ENCODE results near the gene GPR61.
A peak's percentile ranks its signal among the peaks of the same experiment; 100 is the strongest.

Gene GPR61

GRCh38 chr1:109539676-109540075 lies at the start of gene GPR61:
Gene GPR61 (plus strand): TSS chr1:109539872. CDS start chr1:109543023, 3,151 bp downstream.
- Histone ChIP-seq H3K9ac (ENCODE audit: low read depth, low read length) (no peak within 1 kb of the TSS), H3K4me3 (ENCODE audit: low read length) (peak within 1 kb of the TSS; percentile 25; the same call in 1 of the 2 replicates), H3K36me3 (ENCODE audit: insufficient read depth, low read depth, low read length) (no peaks in the 10 kb centered on the region), H3K4me1 (ENCODE audit: insufficient read depth, low read length) (no peaks in the 10 kb centered on the region), H3K27ac (ENCODE audit: low read length) (no peak within 1 kb of the TSS), H3K27me3 (ENCODE audit: insufficient read depth, low read length) (no peaks in the 10 kb centered on the region; the same call in 1 of the 2 replicates), H3K9me3 (ENCODE audit: insufficient read depth, low read depth, low read length) (no peaks in the 10 kb centered on the region)

GRCh38 chr1:109490029-109490933 lies 49.4 kb upstream of the GPR61 start:
- no peaks in the 10 kb centered on the region for H3K9me3 ChIP-seq (ENCODE audit: insufficient read depth, low read depth, low read length)
- no peaks in the 10 kb centered on the region for H3K27me3 ChIP-seq (ENCODE audit: insufficient read depth, low read length)
- H3K36me3 ChIP-seq (ENCODE audit: insufficient read depth, low read depth, low read length), result peaks cover 26% of the 10 kb centered on the region
- no peak overlapping the region for H3K9ac ChIP-seq (ENCODE audit: low read depth, low read length)
- H3K27ac ChIP-seq (ENCODE audit: low read length), result no peak overlapping the region
- no peak overlapping the region for H3K4me3 ChIP-seq (ENCODE audit: low read length)
- H3K4me1 ChIP-seq (ENCODE audit: insufficient read depth, low read length), result peaks cover 3% of the 10 kb centered on the region; the same call in 1 of the 2 replicates

GRCh38 chr1:109490934-109491302 lies 48.8 kb upstream of the GPR61 start:
- Histone ChIP-seq H3K27me3 (ENCODE audit: insufficient read depth, low read length) (no peaks in the 10 kb centered on the region), H3K9me3 (ENCODE audit: insufficient read depth, low read depth, low read length) (no peaks in the 10 kb centered on the region), H3K27ac (ENCODE audit: low read length) (no peak overlapping the region), H3K9ac (ENCODE audit: low read depth, low read length) (no peak overlapping the region), H3K4me3 (ENCODE audit: low read length) (no peak overlapping the region), H3K4me1 (ENCODE audit: insufficient read depth, low read length) (no peaks in the 10 kb centered on the region), H3K36me3 (ENCODE audit: insufficient read depth, low read depth, low read length) (peaks cover 26% of the 10 kb centered on the region)

GRCh38 chr1:109491372-109491771 lies 48.3 kb upstream of the GPR61 start:
- no peaks in the 10 kb centered on the region for H3K27me3 ChIP-seq (ENCODE audit: insufficient read depth, low read length)
- no peaks in the 10 kb centered on the region for H3K4me1 ChIP-seq (ENCODE audit: insufficient read depth, low read length)
- no peak overlapping the region for H3K9ac ChIP-seq (ENCODE audit: low read depth, low read length)
- no peak overlapping the region for H3K27ac ChIP-seq (ENCODE audit: low read length)
- no peaks in the 10 kb centered on the region for H3K9me3 ChIP-seq (ENCODE audit: insufficient read depth, low read depth, low read length)
- H3K36me3 ChIP-seq (ENCODE audit: insufficient read depth, low read depth, low read length), result peaks cover 28% of the 10 kb centered on the region
- H3K4me3 ChIP-seq (ENCODE audit: low read length), result no peak overlapping the region

- H3K27me3 ChIP-seq (ENCODE audit: insufficient read depth, low read length), result no peaks in the 10 kb centered on the region
- H3K27ac ChIP-seq (ENCODE audit: low read length), result no peak overlapping the region
- no peaks in the 10 kb centered on the region; the same call in 1 of the 2 replicates for H3K4me1 ChIP-seq (ENCODE audit: insufficient read depth, low read length)
- H3K9ac ChIP-seq (ENCODE audit: low read depth, low read length), result no peak overlapping the region
- peaks cover 24% of the 10 kb centered on the region for H3K36me3 ChIP-seq (ENCODE audit: insufficient read depth, low read depth, low read length)
- no peaks in the 10 kb centered on the region for H3K9me3 ChIP-seq (ENCODE audit: insufficient read depth, low read depth, low read length)
- H3K4me3 ChIP-seq (ENCODE audit: low read length), result no peak overlapping the region
Observed at GRCh38 chr1:109492779-109493178, 46.9 kb upstream of the GPR61 start.

GRCh38 chr1:109493227-109493626 lies 46.4 kb upstream of the GPR61 start:
- Histone ChIP-seq H3K4me3 (ENCODE audit: low read length) (peak overlapping the region; percentile 89; the same call in 1 of the 2 replicates), H3K36me3 (ENCODE audit: insufficient read depth, low read depth, low read length) (peaks cover 20% of the 10 kb centered on the region; the same call in 1 of the 2 replicates), H3K9ac (ENCODE audit: low read depth, low read length) (0 out of 2 replicates have a peak overlapping the region, but pooled peaks have one; percentile 19), H3K4me1 (ENCODE audit: insufficient read depth, low read length) (no peaks in the 10 kb centered on the region; the same call in 1 of the 2 replicates), H3K9me3 (ENCODE audit: insufficient read depth, low read depth, low read length) (no peaks in the 10 kb centered on the region), H3K27ac (ENCODE audit: low read length) (no peak overlapping the region), H3K27me3 (ENCODE audit: insufficient read depth, low read length) (no peaks in the 10 kb centered on the region)

- H3K36me3 ChIP-seq (ENCODE audit: insufficient read depth, low read depth, low read length), result peaks cover 14% of the 10 kb centered on the region; the same call in 1 of the 2 replicates
- no peak within 1 kb of the TSS for H3K27ac ChIP-seq (ENCODE audit: low read length)
- peak within 1 kb of the TSS; percentile 70; the same call in 1 of the 2 replicates for H3K9ac ChIP-seq (ENCODE audit: low read depth, low read length)
- H3K4me1 ChIP-seq (ENCODE audit: insufficient read depth, low read length), result peaks cover 3% of the 10 kb centered on the region; the same call in 1 of the 2 replicates
- no peaks in the 10 kb centered on the region for H3K27me3 ChIP-seq (ENCODE audit: insufficient read depth, low read length)
- H3K4me3 ChIP-seq (ENCODE audit: low read length), result peak within 1 kb of the TSS; percentile 89
- H3K9me3 ChIP-seq (ENCODE audit: insufficient read depth, low read depth, low read length), result no peaks in the 10 kb centered on the region
Observed at GRCh38 chr1:109493805-109494539, 45.7 kb upstream of the GPR61 start, which contains the start of gene CYB561D1. Gene CYB561D1 (plus strand): TSS chr1:109494094. CDS start chr1:109494140, 46 bp downstream.

- no peak overlapping the region for H3K27ac ChIP-seq (ENCODE audit: low read length)
- no peak overlapping the region for H3K4me3 ChIP-seq (ENCODE audit: low read length)
- no peaks in the 10 kb centered on the region for H3K9me3 ChIP-seq (ENCODE audit: insufficient read depth, low read depth, low read length)
- H3K9ac ChIP-seq (ENCODE audit: low read depth, low read length), result no peak overlapping the region
- H3K4me1 ChIP-seq (ENCODE audit: insufficient read depth, low read length), result peaks cover 3% of the 10 kb centered on the region; the same call in 1 of the 2 replicates
- 0 out of 2 replicates have a peak, but pooled peaks cover 6% of the 10 kb centered on the region for H3K36me3 ChIP-seq (ENCODE audit: insufficient read depth, low read depth, low read length)
- no peaks in the 10 kb centered on the region for H3K27me3 ChIP-seq (ENCODE audit: insufficient read depth, low read length)
Observed at GRCh38 chr1:109495738-109496137, 43.9 kb upstream of the GPR61 start.

- no peaks in the 10 kb centered on the region for H3K9me3 ChIP-seq (ENCODE audit: insufficient read depth, low read depth, low read length)
- H3K27ac ChIP-seq (ENCODE audit: low read length), result no peak overlapping the region
- H3K36me3 ChIP-seq (ENCODE audit: insufficient read depth, low read depth, low read length), result 0 out of 2 replicates have a peak, but pooled peaks cover 6% of the 10 kb centered on the region
- H3K4me1 ChIP-seq (ENCODE audit: insufficient read depth, low read length), result peaks cover 3% of the 10 kb centered on the region
- no peak overlapping the region for H3K4me3 ChIP-seq (ENCODE audit: low read length)
- H3K9ac ChIP-seq (ENCODE audit: low read depth, low read length), result no peak overlapping the region
- no peaks in the 10 kb centered on the region for H3K27me3 ChIP-seq (ENCODE audit: insufficient read depth, low read length)
Observed at GRCh38 chr1:109497449-109498160, 42.1 kb upstream of the GPR61 start.

GRCh38 chr1:109498161-109498801 lies 41.4 kb upstream of the GPR61 start:
- Histone ChIP-seq H3K27ac (ENCODE audit: low read length) (no peak overlapping the region), H3K4me3 (ENCODE audit: low read length) (no peak overlapping the region), H3K36me3 (ENCODE audit: insufficient read depth, low read depth, low read length) (0 out of 2 replicates have a peak, but pooled peaks cover 6% of the 10 kb centered on the region), H3K9me3 (ENCODE audit: insufficient read depth, low read depth, low read length) (no peaks in the 10 kb centered on the region), H3K27me3 (ENCODE audit: insufficient read depth, low read length) (no peaks in the 10 kb centered on the region), H3K9ac (ENCODE audit: low read depth, low read length) (0 out of 2 replicates have a peak overlapping the region, but pooled peaks have one; percentile 28), H3K4me1 (ENCODE audit: insufficient read depth, low read length) (peaks cover 3% of the 10 kb centered on the region)

Data from iPS-20b (cell line).